CD4-positive, CD25-positive, alpha-beta regulatory T cell (primary cell): ENCODE measurements around the gene MSI2. TPM values are rescaled to one million over a fixed set of nuclear protein-coding genes. Genes with fewer than 3 reads are reported as not detected.
A peak's percentile ranks its signal among the peaks of the same experiment; 100 is the strongest.

Source experiments
- ATAC-seq, 2 donors: fragments of 150-1000 bp; cut with Tn5 transposase; one replicate each; pipeline ENCODE4 v1.10.0; 2021; ENCODE audit warnings: low read depth in 2 of 2, moderate number of reproducible peaks in 2 of 2, moderate library complexity in 1 of 2
- DNase-seq, 3 donors: peaks; one replicate each; pipeline versions ENCODE4 v3.0.0 to v3.0.0-alpha.2; 2012 to 2022; ENCODE audit warnings: mixed read lengths in 1 of 3
- H3K27ac ChIP-seq: one replicate; pipeline ENCODE4 v1.7.0; 2013; ENCODE audit warnings: mild to moderate bottlenecking, low read length; ENCODE audit not compliant: insufficient read depth, poor library complexity, severe bottlenecking
- H3K27me3 ChIP-seq: one replicate; pipeline ENCODE4 v1.7.0; 2013; ENCODE audit warnings: low read length; ENCODE audit not compliant: control insufficient read depth, insufficient read depth
- H3K36me3 ChIP-seq: one replicate; pipeline ENCODE4 v1.7.0; 2013; ENCODE audit warnings: mild to moderate bottlenecking, low read length, moderate library complexity; ENCODE audit not compliant: control insufficient read depth, insufficient read depth
- H3K4me1 ChIP-seq: 2 replicates; pipeline ENCODE4 v1.7.0; 2013; ENCODE audit warnings: mild to moderate bottlenecking, low read length; ENCODE audit not compliant: insufficient read depth, control insufficient read depth, poor library complexity, severe bottlenecking
- H3K4me3 ChIP-seq: one replicate; pipeline ENCODE4 v1.7.0; 2013; ENCODE audit warnings: low read depth, mild to moderate bottlenecking, low read length, moderate library complexity
- H3K9me3 ChIP-seq, 2 experiments: 1 replicate in 1 of 2; 2 replicates in 1 of 2; pipeline ENCODE4 v1.7.0; 2013; ENCODE audit warnings: low read length in 2 of 2, mild to moderate bottlenecking in 1 of 2, moderate library complexity in 1 of 2; ENCODE audit not compliant: control insufficient read depth in 2 of 2
- H3K27ac Mint-ChIP-seq, 3 donors: one replicate each; pipeline ENCODE4 v1.8.0; 2020 to 2022; ENCODE audit warnings: mild to moderate bottlenecking in 3 of 3, mixed read lengths in 3 of 3, moderate library complexity in 2 of 3
- H3K27me3 Mint-ChIP-seq: one replicate; pipeline ENCODE4 v1.8.0; 2022; ENCODE audit warnings: mild to moderate bottlenecking, mixed read lengths
- H3K36me3 Mint-ChIP-seq: one replicate; pipeline ENCODE4 v1.8.0; 2020; ENCODE audit warnings: mixed read lengths
- H3K4me1 Mint-ChIP-seq, 4 donors: one replicate each; pipeline ENCODE4 v1.8.0; 2020 to 2022; ENCODE audit warnings: mixed read lengths in 4 of 4, mild to moderate bottlenecking in 1 of 4
- H3K4me3 Mint-ChIP-seq, 4 donors: one replicate each; pipeline ENCODE4 v1.8.0; 2020 to 2022; ENCODE audit warnings: mild to moderate bottlenecking in 4 of 4, mixed read lengths in 4 of 4, moderate library complexity in 3 of 4
- H3K9me3 Mint-ChIP-seq, 7 donors: one replicate each; pipeline ENCODE4 v1.8.0; 2020 to 2022; ENCODE audit warnings: mixed read lengths in 7 of 7, mild to moderate bottlenecking in 3 of 7, moderate library complexity in 2 of 7
- polyA plus RNA-seq, 4 donors: library from polyadenylated mRNA; unstranded; fragments of 300-500 nt; fragmentation: Illumina TruSeq; gene quantifications; one replicate each; pipeline ENCODE4 v1.2.3, GENCODE V29; 2021
- total RNA-seq: library from RNA; stranded (reverse); gene quantifications from one replicate; pipeline ENCODE4 v1.2.3, GENCODE V29; 2022

MSI2 gene
- total and polyA plus RNA-seq, 5 donors from 2014 or later: 3.2 to 177 (median 3.4) TPM

DNA sequence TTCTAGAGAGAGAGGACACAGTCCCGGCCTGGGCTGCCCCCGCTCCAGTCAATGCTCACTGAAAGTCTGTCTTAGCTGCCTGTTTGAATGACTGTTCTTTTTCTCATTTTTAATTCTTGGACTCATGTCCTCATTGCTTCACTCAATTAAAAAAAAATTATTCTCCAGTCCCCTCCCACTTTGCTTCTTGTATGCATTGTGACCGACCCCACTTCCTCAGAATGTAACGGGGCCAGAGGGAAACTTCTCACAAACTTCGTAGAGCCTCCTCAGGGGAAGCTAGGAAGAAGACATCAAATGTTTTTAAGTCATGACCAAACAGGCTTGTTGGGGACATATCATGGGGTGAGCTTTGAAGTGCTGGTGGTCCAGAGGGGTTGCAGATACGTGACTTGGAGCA is 375.5 kb downstream of the MSI2 start:
- peaks cover 31% of the 10 kb centered on the region for H3K36me3 ChIP-seq
- Mint-ChIP-seq H3K36me3 (peaks cover 60% of the 10 kb centered on the region), H3K27me3 (no peaks in the 10 kb centered on the region), H3K4me1 (peaks cover 0 to 12% (median 7%) of the 10 kb centered on the region in 4 donors), H3K4me3 (no peak overlapping the region), H3K9me3 (peaks cover 0 to 2% (median 0%) of the 10 kb centered on the region in 7 donors), H3K27ac (peak overlapping the region in 2 of 3 donors; percentile 71 to 72)
- DNase-seq: no peak
- no peaks in the 10 kb centered on the region for H3K27me3 ChIP-seq
- H3K9me3 ChIP-seq: no peaks in the 10 kb centered on the region
- H3K27ac ChIP-seq: no peak overlapping the region
- no peak overlapping the region for H3K4me3 ChIP-seq
- ATAC-seq: no peak
- no peaks in the 10 kb centered on the region for H3K4me1 ChIP-seq

GRCh38 chr17:57632294-57632693 is 376.0 kb downstream of the MSI2 start:
- H3K36me3 Mint-ChIP-seq: peaks cover 65% of the 10 kb centered on the region
- H3K27me3 ChIP-seq: no peaks in the 10 kb centered on the region
- DNase-seq: no peak
- no peak overlapping the region for H3K27ac ChIP-seq
- H3K4me3 Mint-ChIP-seq: no peak overlapping the region
- H3K4me1 ChIP-seq: no peaks in the 10 kb centered on the region
- no peak overlapping the region for H3K27ac Mint-ChIP-seq
- peaks cover 0 to 2% (median 0%) of the 10 kb centered on the region in 7 donors for H3K9me3 Mint-ChIP-seq
- ATAC-seq: no peak
- no peaks in the 10 kb centered on the region for H3K9me3 ChIP-seq
- H3K4me3 ChIP-seq: no peak overlapping the region
- peaks cover 0 to 12% (median 8%) of the 10 kb centered on the region in 4 donors for H3K4me1 Mint-ChIP-seq
- peaks cover 28% of the 10 kb centered on the region for H3K36me3 ChIP-seq
- H3K27me3 Mint-ChIP-seq: no peaks in the 10 kb centered on the region

GRCh38 chr17:57633236-57633635 is 376.9 kb downstream of the MSI2 start:
- Mint-ChIP-seq H3K27ac (peak overlapping the region in 2 of 3 donors; percentile 49 to 59), H3K27me3 (no peaks in the 10 kb centered on the region), H3K9me3 (peaks cover 0 to 2% (median 0%) of the 10 kb centered on the region in 7 donors), H3K36me3 (peaks cover 59% of the 10 kb centered on the region), H3K4me1 (peaks cover 0 to 12% (median 5%) of the 10 kb centered on the region in 4 donors), H3K4me3 (no peak overlapping the region)
- Histone ChIP-seq H3K36me3 (peaks cover 21% of the 10 kb centered on the region), H3K27ac (no peak overlapping the region), H3K27me3 (no peaks in the 10 kb centered on the region), H3K9me3 (no peaks in the 10 kb centered on the region), H3K4me3 (no peak overlapping the region), H3K4me1 (no peaks in the 10 kb centered on the region)
- DNase-seq (no peak), ATAC-seq (no peak)

DNA sequence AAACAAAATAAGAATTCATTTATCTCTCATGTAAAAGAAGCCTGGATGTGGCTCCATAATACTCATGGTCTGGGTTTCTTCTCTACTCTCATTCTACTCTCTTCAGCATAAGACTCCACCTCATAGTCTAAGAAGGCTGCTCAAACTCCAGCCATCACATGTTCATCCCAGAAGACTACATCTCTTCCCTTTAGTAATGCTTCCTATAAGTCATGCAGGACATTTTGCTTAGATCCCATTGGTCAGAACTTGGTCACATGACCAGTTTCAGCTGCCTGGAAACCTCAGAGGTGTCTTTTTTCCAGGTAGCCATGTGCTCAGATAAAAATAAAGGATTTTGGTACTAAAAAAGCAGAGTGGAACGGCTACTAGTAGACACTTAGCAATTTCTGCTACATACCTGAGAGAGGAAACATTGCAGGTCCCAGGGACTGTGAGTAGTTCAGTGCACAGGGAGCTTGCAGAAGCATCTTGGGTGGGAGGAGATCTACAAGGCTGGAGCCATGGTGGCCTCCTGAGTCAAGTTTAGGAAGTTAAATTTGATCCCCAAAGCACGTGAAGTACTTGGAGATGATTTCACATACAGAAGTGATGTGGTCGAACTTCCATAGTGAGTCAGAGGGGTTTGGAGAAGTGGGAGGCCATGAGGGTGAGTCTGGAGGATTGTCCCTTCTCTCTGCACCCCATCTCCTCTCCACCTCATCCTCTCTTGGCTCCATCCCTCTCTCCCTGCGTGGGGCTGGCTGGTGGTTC is 378.6 kb downstream of the MSI2 start:
- Mint-ChIP-seq H3K36me3 (peaks cover 53% of the 10 kb centered on the region), H3K9me3 (peaks cover 0 to 2% (median 0%) of the 10 kb centered on the region in 7 donors), H3K27me3 (no peaks in the 10 kb centered on the region), H3K4me3 (no peak overlapping the region), H3K4me1 (peaks cover 0 to 12% (median 4%) of the 10 kb centered on the region in 4 donors), H3K27ac (peak overlapping the region in 2 of 3 donors; percentile 3 to 40)
- H3K9me3 ChIP-seq: no peaks in the 10 kb centered on the region
- H3K27ac ChIP-seq: no peak overlapping the region
- H3K27me3 ChIP-seq: no peaks in the 10 kb centered on the region
- peaks cover 15% of the 10 kb centered on the region for H3K36me3 ChIP-seq
- no peak overlapping the region for H3K4me3 ChIP-seq
- H3K4me1 ChIP-seq: no peaks in the 10 kb centered on the region
- ATAC-seq (no peak), DNase-seq (no peak)

DNA sequence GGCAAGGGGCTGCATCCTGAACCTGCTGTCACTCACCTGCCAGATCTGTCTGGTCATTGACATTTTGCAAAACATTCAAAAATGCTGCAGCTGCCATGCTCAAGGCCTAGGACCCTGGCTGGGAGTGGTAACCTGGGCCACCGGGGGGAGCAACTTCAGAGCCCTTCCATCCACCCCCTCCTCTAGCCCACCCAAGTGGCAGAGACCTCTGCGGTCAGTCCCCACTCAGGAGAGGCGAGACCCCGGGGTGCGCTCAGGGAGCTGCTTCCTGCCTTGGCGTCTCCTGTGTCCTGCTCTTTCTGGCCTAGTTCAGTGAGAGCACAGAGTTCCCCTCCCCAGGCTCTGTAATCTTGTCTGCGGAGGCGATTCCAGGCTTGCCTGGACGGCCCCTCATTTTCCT is 380.0 kb downstream of the MSI2 start:
- peak overlapping the region in 1 of 3 donors; percentile 47 for H3K27ac Mint-ChIP-seq
- Histone ChIP-seq H3K4me3 (no peak overlapping the region), H3K9me3 (no peaks in the 10 kb centered on the region), H3K27me3 (no peaks in the 10 kb centered on the region), H3K27ac (no peak overlapping the region), H3K4me1 (no peaks in the 10 kb centered on the region), H3K36me3 (peaks cover 15% of the 10 kb centered on the region)
- H3K9me3 Mint-ChIP-seq: peaks cover 0 to 2% (median 0%) of the 10 kb centered on the region in 7 donors
- peaks cover 52% of the 10 kb centered on the region for H3K36me3 Mint-ChIP-seq
- no peak overlapping the region for H3K4me3 Mint-ChIP-seq
- H3K27me3 Mint-ChIP-seq: no peaks in the 10 kb centered on the region
- ATAC-seq (no peak), DNase-seq (no peak)
- peaks cover 0 to 22% (median 4%) of the 10 kb centered on the region in 4 donors for H3K4me1 Mint-ChIP-seq

DNA sequence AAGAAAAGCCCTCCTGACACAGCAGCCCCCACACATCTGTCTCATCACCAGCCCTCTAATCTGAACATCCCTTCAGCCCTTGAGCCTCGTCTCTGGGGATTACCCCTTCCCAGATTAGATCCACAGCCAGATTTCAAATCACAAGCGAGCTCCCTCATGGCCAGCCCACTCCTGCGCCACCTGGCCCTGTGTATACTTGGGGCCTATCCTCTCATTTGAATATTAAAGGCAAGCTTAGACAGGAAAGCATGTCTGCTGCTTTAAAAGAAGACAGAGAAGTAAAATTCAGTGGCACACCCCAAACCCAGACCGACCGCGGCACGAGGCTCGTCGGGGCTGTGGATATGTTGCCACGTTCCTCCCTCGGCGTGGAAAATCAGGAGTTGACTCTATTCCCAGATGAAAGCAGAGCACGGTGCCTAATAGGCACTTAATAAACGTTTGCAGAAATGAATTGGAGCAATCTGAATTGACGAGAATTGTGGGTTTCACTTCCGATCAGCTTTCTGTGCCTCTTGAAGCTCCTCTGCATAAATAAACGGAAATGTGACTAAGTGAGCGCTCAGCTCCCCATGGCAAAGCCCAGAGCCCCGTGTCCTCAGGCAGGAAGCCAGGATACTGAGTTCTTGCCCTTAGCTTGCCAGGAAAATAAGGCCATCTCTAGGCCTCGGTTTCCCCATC is 380.8 kb downstream of the MSI2 start:
- DNase-seq (no peak), ATAC-seq (no peak)
- H3K27me3 ChIP-seq: no peaks in the 10 kb centered on the region
- H3K9me3 ChIP-seq: no peaks in the 10 kb centered on the region
- H3K9me3 Mint-ChIP-seq: peaks cover 0 to 2% (median 0%) of the 10 kb centered on the region in 7 donors
- H3K4me1 Mint-ChIP-seq: peaks cover 0 to 22% (median 5%) of the 10 kb centered on the region in 4 donors
- H3K4me3 Mint-ChIP-seq: no peak overlapping the region
- H3K4me1 ChIP-seq: no peaks in the 10 kb centered on the region
- no peak overlapping the region for H3K27ac ChIP-seq
- no peaks in the 10 kb centered on the region for H3K27me3 Mint-ChIP-seq
- peaks cover 10% of the 10 kb centered on the region for H3K36me3 ChIP-seq
- no peak overlapping the region for H3K4me3 ChIP-seq
- peaks cover 47% of the 10 kb centered on the region for H3K36me3 Mint-ChIP-seq
- peak overlapping the region in 2 of 3 donors; percentile 53 to 65 for H3K27ac Mint-ChIP-seq

- ATAC-seq: no peak
- H3K4me3 Mint-ChIP-seq: no peak overlapping the region
- peak overlapping the region in 1 of 3 donors; percentile 65 for H3K27ac Mint-ChIP-seq
These were observed 381.3 kb downstream of the MSI2 start for GRCh38 chr17:57637666-57638010.

More at GRCh38 chr17:57637666-57638010, 381.3 kb downstream of the MSI2 start:
- H3K4me1 Mint-ChIP-seq: peaks cover 0 to 21% (median 5%) of the 10 kb centered on the region in 4 donors
- no peaks in the 10 kb centered on the region for H3K27me3 Mint-ChIP-seq
- peaks cover 0 to 2% (median 0%) of the 10 kb centered on the region in 7 donors for H3K9me3 Mint-ChIP-seq
- Histone ChIP-seq H3K4me1 (no peaks in the 10 kb centered on the region), H3K36me3 (peaks cover 8% of the 10 kb centered on the region), H3K9me3 (no peaks in the 10 kb centered on the region), H3K27me3 (no peaks in the 10 kb centered on the region), H3K27ac (no peak overlapping the region), H3K4me3 (no peak overlapping the region)
- peaks cover 46% of the 10 kb centered on the region for H3K36me3 Mint-ChIP-seq
- DNase-seq: no peak
